B cell (primary cell): ENCODE results near the gene PRDM11. TPM values are rescaled to one million over a fixed set of nuclear protein-coding genes. Genes with fewer than 3 reads are reported as not detected.

Experiments used
- ATAC-seq: fragments of 200-7000 bp; cut with Tn5 transposase; one replicate; pipeline ENCODE4 v1.10.0; 2021; ENCODE audit warnings: low read depth, mild to moderate bottlenecking, moderate number of reproducible peaks, moderate library complexity
- CTCF ChIA-PET: fragments of 350-600 bp; sonication (Branson Sonifier 250); formaldehyde crosslinking; loops from one replicate; lab custom pipeline; 2021; ENCODE audit warnings: antibody characterized with exemption, inconsistent platforms; lab: Charles Lee
- POLR2A ChIA-PET: fragments of 350-600 bp; sonication (Branson Sonifier 250); formaldehyde crosslinking; loops from one replicate; lab custom pipeline; 2021; ENCODE audit warnings: antibody characterized with exemption; lab: Charles Lee
- DNase-seq: peaks from one replicate; pipeline ENCODE4 v3.0.0; 2013
- H2AFZ ChIP-seq: 2 replicates; pipeline ENCODE4 v1.6.1; 2012; ENCODE audit warnings: mild to moderate bottlenecking, low read depth, low read length; ENCODE audit not compliant: insufficient read depth, poor library complexity, severe bottlenecking
- H3K27ac ChIP-seq, 2 donors: 1 replicate in 1 of 2; 2 replicates in 1 of 2; pipeline ENCODE4 v1.5.1; 2012 to 2013; ENCODE audit warnings: low read length in 2 of 2, mild to moderate bottlenecking in 2 of 2, moderate library complexity in 1 of 2
- H3K27me3 ChIP-seq, 4 experiments: fragments of 200-600 bp in 1 of 4; sonication (generic) in 1 of 4; replicated peaks in 1 of 4; 1 replicate in 2 of 4; 2 replicates in 2 of 4; pipeline versions ENCODE4 v1.6.1 to v1.7.0; 2013 to 2016; ENCODE audit warnings: low read length in 3 of 4, mild to moderate bottlenecking in 2 of 4, mixed read lengths in 1 of 4, moderate library complexity in 1 of 4; ENCODE audit not compliant: insufficient read depth in 4 of 4, control insufficient read depth in 3 of 4; ENCODE audit errors: control extremely low read depth in 1 of 4
- H3K36me3 ChIP-seq, 2 experiments: replicated peaks in 1 of 2; 1 replicate in 1 of 2; 2 replicates in 1 of 2; pipeline versions ENCODE4 v1.6.1 to v1.7.1; 2013; ENCODE audit warnings: low read length in 1 of 2; ENCODE audit not compliant: insufficient read depth in 2 of 2, control insufficient read depth in 1 of 2; ENCODE audit errors: control extremely low read depth in 1 of 2, extremely low read depth in 1 of 2
- H3K4me1 ChIP-seq, 2 donors: fragments of 200-600 bp in 1 of 2; sonication (generic) in 1 of 2; 1 replicate in 1 of 2; 2 replicates in 1 of 2; pipeline versions ENCODE4 v1.5.1 to v1.6.1; 2013 to 2017; ENCODE audit warnings: low read length in 2 of 2; ENCODE audit not compliant: control insufficient read depth in 2 of 2, insufficient read depth in 2 of 2
- H3K4me2 ChIP-seq: replicated peaks from 2 replicates; pipeline ENCODE3; 2012; ENCODE audit warnings: mild to moderate bottlenecking, low read depth, low read length; ENCODE audit not compliant: poor library complexity, severe bottlenecking
- H3K4me3 ChIP-seq, 5 experiments: fragments of 200-600 bp in 1 of 5; sonication (generic) in 1 of 5; 1 replicate in 3 of 5; 2 replicates in 2 of 5; pipeline versions ENCODE4 v1.5.1 to v1.7.0; 2011 to 2016; ENCODE audit warnings: low read length in 4 of 5, mild to moderate bottlenecking in 4 of 5, low read depth in 2 of 5, control low read depth in 1 of 5, moderate library complexity in 1 of 5; ENCODE audit not compliant: insufficient read depth in 1 of 5; ENCODE audit errors: control extremely low read depth in 1 of 5, extremely low read depth in 1 of 5
- H3K79me2 ChIP-seq: fragments of 200-600 bp; sonication (generic); one replicate; pipeline ENCODE4 v1.6.0; 2016; ENCODE audit warnings: low read length; ENCODE audit not compliant: control insufficient read depth, insufficient read depth
- H3K9ac ChIP-seq: fragments of 200-600 bp; sonication (generic); 2 replicates; pipeline ENCODE4 v1.6.1; 2017; ENCODE audit warnings: mild to moderate bottlenecking, low read length, moderate library complexity
- H3K9me3 ChIP-seq, 3 donors: one replicate each; pipeline versions ENCODE4 v1.6.1 to v1.7.1; 2013; ENCODE audit warnings: low read length in 2 of 3; ENCODE audit not compliant: control insufficient read depth in 2 of 3, insufficient read depth in 1 of 3; ENCODE audit errors: control extremely low read depth in 1 of 3
- H4K20me1 ChIP-seq: 2 replicates; pipeline ENCODE4 v1.6.0; 2012; ENCODE audit warnings: mild to moderate bottlenecking, low read length; ENCODE audit not compliant: insufficient read depth, control insufficient read depth, poor library complexity, severe bottlenecking
- H3K27ac Mint-ChIP-seq: one replicate; pipeline ENCODE4 v1.8.0; 2021; ENCODE audit warnings: mixed read lengths
- H3K27me3 Mint-ChIP-seq: one replicate; pipeline ENCODE4 v1.8.0; 2021; ENCODE audit warnings: mixed read lengths
- H3K4me1 Mint-ChIP-seq: one replicate; pipeline ENCODE4 v1.8.0; 2021; ENCODE audit warnings: mixed read lengths
- H3K4me3 Mint-ChIP-seq: one replicate; pipeline ENCODE4 v1.8.0; 2021; ENCODE audit warnings: mixed read lengths
- H3K9me3 Mint-ChIP-seq: one replicate; pipeline ENCODE4 v1.8.0; 2022; ENCODE audit warnings: mixed read lengths; ENCODE audit not compliant: insufficient read depth
- CTCF ChIP-seq: fragments of 200-600 bp; IDR thresholded peaks from one replicate; pipeline ENCODE4 v1.8.0; 2022; ENCODE audit warnings: antibody characterized with exemption, mild to moderate bottlenecking
- EZH2 ChIP-seq: IDR thresholded peaks from 2 replicates; pipeline ENCODE4 v1.6.1; 2012; ENCODE audit warnings: borderline replicate concordance, low read depth, mild to moderate bottlenecking, moderate library complexity, low read length; ENCODE audit not compliant: insufficient read depth, poor library complexity, severe bottlenecking
- WGBS: methylation state at CpG from one replicate; pipeline ENCODE4 v1.1.5; 2013; ENCODE audit warnings: missing lambda C conversion rate; ENCODE audit not compliant: insufficient coverage; 5-methylcytosine and 5-hydroxymethylcytosine counted together
- intact Hi-C: fragments of 100-400 bp; cut with micrococcal nuclease; formaldehyde crosslinking; loops from one replicate; pipeline ENCODE4 v1.10.0; 2022
- polyA plus RNA-seq: library from polyadenylated mRNA; depleted of rRNA; stranded (reverse); fragments of >200 nt; gene quantifications from 2 replicates; pipeline ENCODE4 v1.2.3, GENCODE V29; 2012
- total RNA-seq, 2 donors: library from RNA; stranded (reverse); fragments of 120-200 nt in 1 of 2; gene quantifications; 1 replicate in 1 of 2; 2 replicates in 1 of 2; pipeline versions ENCODE4 v1.2.3 to v1.2.4, GENCODE V29; 2013 to 2022

The PRDM11 gene
- total and polyA plus RNA-seq, 2 donors (not counting 1 experiment from before 2014, with no cell fraction given) = 9.5 to 26.2 TPM

GRCh38 chr11:45270946-45271716 lies 124.7 kb downstream of the PRDM11 start:
- H3K27me3 ChIP-seq = peaks cover 0 to 21% (median 4%) of the 10 kb centered on the region in 4 experiments
- no peak overlapping the region for H2AFZ ChIP-seq
- no peak for TF ChIP-seq EZH2
- no peak for TF ChIP-seq CTCF
- H3K9me3 ChIP-seq = no peaks in the 10 kb centered on the region
- ChIA-PET CTCF (no interaction called here), POLR2A (no interaction called here)
- Mint-ChIP-seq H3K4me3 (no peak overlapping the region), H3K9me3 (peaks cover 2% of the 10 kb centered on the region), H3K27ac (no peak overlapping the region), H3K4me1 (no peaks in the 10 kb centered on the region), H3K27me3 (peaks cover 69% of the 10 kb centered on the region)
- DNase-seq (no peak), ATAC-seq (no peak)
- 60% methylated on average over 1 of the region's 4 CpGs for WGBS
- no peak overlapping the region for H3K27ac ChIP-seq
- H3K4me1 ChIP-seq = no peaks in the 10 kb centered on the region
- H4K20me1 ChIP-seq = no peaks in the 10 kb centered on the region
- H3K36me3 ChIP-seq = no peaks in the 10 kb centered on the region
- no peak overlapping the region for H3K4me3 ChIP-seq
- H3K79me2 ChIP-seq = no peaks in the 10 kb centered on the region
- no peak overlapping the region for H3K4me2 ChIP-seq
- no peak overlapping the region for H3K9ac ChIP-seq
- intact Hi-C loops = no loop called here

GRCh38 chr11:45272701-45273100 lies 126.3 kb downstream of the PRDM11 start:
- Histone ChIP-seq H4K20me1 (no peaks in the 10 kb centered on the region), H3K27me3 (peaks cover 0 to 16% (median 4%) of the 10 kb centered on the region in 4 experiments), H3K27ac (no peak overlapping the region), H3K79me2 (no peaks in the 10 kb centered on the region), H3K9me3 (no peaks in the 10 kb centered on the region), H3K4me3 (no peak overlapping the region), H3K4me1 (no peaks in the 10 kb centered on the region), H3K9ac (no peak overlapping the region), H3K4me2 (no peak overlapping the region), H3K36me3 (no peaks in the 10 kb centered on the region), H2AFZ (no peak overlapping the region)
- Mint-ChIP-seq H3K4me3 (no peak overlapping the region), H3K27ac (no peak overlapping the region), H3K9me3 (peaks cover 2% of the 10 kb centered on the region), H3K27me3 (peaks cover 74% of the 10 kb centered on the region), H3K4me1 (no peaks in the 10 kb centered on the region)
- no peak for DNase-seq
- intact Hi-C loops = no loop called here
- no peak for ATAC-seq
- ChIA-PET CTCF (no interaction called here), POLR2A (no interaction called here)
- no peak for TF ChIP-seq CTCF
- TF ChIP-seq EZH2 = no peak
- WGBS = no CpG with 5 or more reads among the region's 2 CpGs
